Measurements from ENCODE around the gene GALR3. TPM values are rescaled to one million over a fixed set of nuclear protein-coding genes. Genes with fewer than 3 reads are reported as not detected.
A peak's percentile ranks its signal among the peaks of the same experiment; 100 is the strongest.

Gene GALR3
- total and polyA plus RNA-seq, 2 of the 4 experiments (the other 2 are of a cell fraction), result not detected

DNA sequence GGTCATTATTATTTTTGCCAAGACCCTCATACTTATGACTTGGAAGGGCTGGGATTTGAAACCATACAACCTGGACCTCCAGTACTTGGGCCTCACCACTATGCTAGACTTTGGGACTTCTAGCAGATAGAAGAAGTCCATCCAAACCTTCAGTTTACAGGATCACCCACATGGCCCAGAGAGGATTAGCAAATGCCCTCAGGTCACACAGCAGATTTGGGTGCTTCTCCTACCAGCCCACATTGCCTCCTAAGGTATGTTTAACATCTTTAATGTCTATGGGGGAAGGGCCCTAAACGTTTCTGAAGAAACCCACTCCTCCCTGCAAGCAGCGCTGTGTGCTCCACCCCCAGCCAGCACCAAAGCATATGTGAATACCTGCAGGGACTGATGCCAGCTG lies 32.9 kb upstream of the GALR3 start:
- H3K23ac ChIP-seq (ENCODE audit: low read depth, low read length), result no peak overlapping the region
- no peaks in the 10 kb centered on the region for H3K9me1 ChIP-seq (ENCODE audit: insufficient read depth, low read length)
- no peak overlapping the region for H4K8ac ChIP-seq (ENCODE audit: low read depth in 2 of 2, low read length in 2 of 2)
- ATAC-seq (ENCODE audit: low read depth) (no peak), DNase-seq (no peak)
- no peaks in the 10 kb centered on the region for H3K9me3 ChIP-seq (ENCODE audit: control insufficient read depth, insufficient read depth, low read length)
- in situ Hi-C loops (cut with MboI; ENCODE audit: low sequenced_read_pairs), result loop anchor here (5.0 kb wide), 1 partner anchor 148 kb away; no protein-coding TSS in a partner anchor
- intact Hi-C loops (cut with micrococcal nuclease), result loop anchor here (5.0 kb wide), 1 partner anchor 108 kb away; no protein-coding TSS in a partner anchor
- H3K4me3 ChIP-seq (ENCODE audit: insufficient read depth, low read depth, low read length), result no peak overlapping the region
- H2AFZ ChIP-seq (replicated peaks; ENCODE audit: low read length, poor library complexity), result no peak overlapping the region
- no peak overlapping the region for H3K9ac ChIP-seq (ENCODE audit: low read depth, low read length)
- TF ChIP-seq MAFK (IDR thresholded peaks at IDR 0.05; ENCODE audit: low read depth, low read length) (no peak), SMC3 (IDR thresholded peaks at IDR 0.05; ENCODE audit: low read depth, low read length) (no peak), NFE2L2 (IDR thresholded peaks at IDR 0.05; ENCODE audit: low read depth, low read length) (no peak)
- H3K4me2 ChIP-seq (ENCODE audit: low read depth, low read length), result no peak overlapping the region
- no peak overlapping the region for H2BK5ac ChIP-seq (ENCODE audit: low read depth, low read length, poor library complexity, severe bottlenecking)
- no peak overlapping the region for H4K5ac ChIP-seq (ENCODE audit: low read depth, low read length)
- no peak overlapping the region for H3K27ac ChIP-seq (ENCODE audit: insufficient read depth, low read length)
- no peaks in the 10 kb centered on the region for H3K36me3 ChIP-seq (ENCODE audit: control insufficient read depth, insufficient read depth, low read length)
- POLR2A ChIA-PET (ENCODE audit: unreplicated experiment), result no interaction called here
- H4K91ac ChIP-seq (ENCODE audit: insufficient read depth, low read depth, low read length), result no peak overlapping the region
- dilution Hi-C loops (cut with HindIII; ENCODE audit: low sequenced_read_pairs, unreplicated experiment), result no loop called here
- no peak overlapping the region for H3K4ac ChIP-seq (ENCODE audit: low read depth, low read length)
- BruUV-seq (replicated peaks), result no TSS peak
- no peaks in the 10 kb centered on the region for H3K27me3 ChIP-seq (ENCODE audit: control insufficient read depth, insufficient read depth, low read length)
- H2BK20ac ChIP-seq (ENCODE audit: low read depth, low read length), result no peak overlapping the region
- no CpG with 5 or more reads among the region's 2 CpGs for WGBS, 2 experiments (ENCODE audit: extremely low coverage in 2 of 2, insufficient read length in 1 of 2)
- H3K14ac ChIP-seq (replicated peaks; ENCODE audit: low read depth, low read length), result no peak overlapping the region
- peak overlapping the region; percentile 35 for H2AK9ac ChIP-seq (replicated peaks; ENCODE audit: low read depth, low read length, poor library complexity)
- H3K4me1 ChIP-seq (ENCODE audit: control insufficient read depth, insufficient read depth, low read length), result no peaks in the 10 kb centered on the region
- H4K20me1 ChIP-seq (ENCODE audit: insufficient read depth, low read length), result no peaks in the 10 kb centered on the region
- no peak overlapping the region for H3K56ac ChIP-seq (ENCODE audit: extremely low read depth, insufficient read depth, low read length)
- H3K18ac ChIP-seq (ENCODE audit: low read depth, low read length), result no peak overlapping the region
- no peaks in the 10 kb centered on the region for H3K79me1 ChIP-seq (ENCODE audit: low read depth in 1 of 2, low read length in 2 of 2)
- no peak overlapping the region for H2BK120ac ChIP-seq (ENCODE audit: low read depth, low read length)
- no peak overlapping the region for H2AK5ac ChIP-seq (ENCODE audit: low read depth, low read length)
- CTCF ChIA-PET, result no interaction called here
- no peak overlapping the region for H2BK15ac ChIP-seq (ENCODE audit: low read depth, low read length)

All from IMR-90 (cell line).